NCI-H2171 treated with DMSO at 0.1 percent for 48 hours (cell line): ENCODE data around the gene FAM25A.
"Not testable (repeated sequence)": the region's sequence is repeated elsewhere in the genome, so short reads cannot be mapped to it uniquely, and the experiment has no call there.

ENCODE experiments used
- DNase-seq: peaks from one replicate; lab custom pipeline; 2025; lab: John Stamatoyannopoulos, UW

FAM25A gene

DNA sequence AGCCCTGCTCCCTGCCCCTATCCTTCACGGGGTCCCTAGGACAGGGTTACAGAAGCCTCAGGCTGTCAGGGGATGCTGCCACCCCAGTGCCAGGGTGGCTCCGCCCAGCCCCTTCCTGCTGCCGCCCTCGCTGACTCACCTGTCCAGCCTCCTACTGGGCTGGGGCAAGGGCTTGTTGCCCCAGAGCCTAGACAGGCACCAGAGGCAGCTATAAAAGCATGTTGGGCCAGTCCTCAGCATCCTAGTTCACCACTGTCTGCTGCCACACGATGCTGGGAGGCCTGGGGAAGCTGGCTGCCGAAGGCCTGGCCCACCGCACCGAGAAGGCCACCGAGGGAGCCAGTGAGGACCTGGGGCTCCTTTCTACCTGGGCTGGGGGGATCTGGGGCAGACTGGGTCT, at the start of gene FAM25A:
FAM25A (plus strand) TSS at position 239 of the 400 bp plus-strand sequence; CDS start at position 270, 31 bp downstream.
- DNase-seq: not testable (repeated sequence)

DNA sequence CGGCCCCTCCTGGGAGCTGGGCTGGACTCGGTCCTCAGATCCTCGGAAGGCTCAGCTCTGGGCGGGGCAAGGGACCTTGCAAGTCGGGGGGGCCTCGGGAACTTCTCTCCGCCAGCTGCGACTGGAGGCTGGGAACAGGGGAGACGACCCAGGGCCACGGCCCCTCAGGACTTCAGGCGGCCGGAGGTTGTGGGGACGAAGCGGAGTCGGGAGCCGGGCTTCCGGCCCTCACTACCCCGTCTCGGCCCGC, 49.2 kb upstream of the FAM25A start:
- no peak for DNase-seq

DNA sequence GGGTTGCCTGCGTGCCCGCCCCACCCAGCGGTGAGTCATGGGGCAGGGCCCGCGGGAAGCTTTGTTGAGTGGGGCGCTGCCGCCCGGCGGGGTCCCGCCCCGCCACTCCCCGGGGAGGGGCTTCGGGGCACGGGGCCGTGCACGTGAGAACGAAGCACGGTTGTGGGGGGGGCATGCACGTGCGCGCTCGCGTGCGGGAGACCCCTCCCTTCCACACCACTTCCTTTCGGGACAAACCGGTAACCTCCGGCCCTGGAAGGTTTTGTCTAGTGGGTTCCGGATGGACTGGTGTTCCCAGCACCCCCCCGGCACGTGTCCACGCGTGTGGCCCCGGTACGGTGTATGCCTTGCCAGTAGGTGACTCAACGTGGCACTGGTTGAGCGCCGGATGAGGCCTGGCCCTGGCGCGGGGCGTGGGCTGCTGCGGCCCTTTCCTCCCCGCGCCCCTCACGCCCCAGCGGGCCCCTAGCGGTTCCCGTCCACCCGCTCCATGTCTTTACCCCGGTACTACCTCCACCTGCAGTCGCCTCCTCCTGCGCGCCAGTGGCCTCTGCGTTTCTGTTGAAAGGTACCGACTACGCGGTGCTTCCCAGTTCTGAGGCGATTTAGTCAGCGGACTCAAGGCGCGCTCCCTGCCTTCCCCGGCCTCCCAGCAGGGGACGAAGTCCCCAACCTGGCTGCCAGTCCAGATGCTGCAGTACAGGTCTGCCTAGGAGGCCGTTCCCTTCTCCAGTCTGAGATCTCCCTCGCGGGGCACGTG, 48.7 kb upstream of the FAM25A start:
- DNase-seq: peak; percentile 60

DNA sequence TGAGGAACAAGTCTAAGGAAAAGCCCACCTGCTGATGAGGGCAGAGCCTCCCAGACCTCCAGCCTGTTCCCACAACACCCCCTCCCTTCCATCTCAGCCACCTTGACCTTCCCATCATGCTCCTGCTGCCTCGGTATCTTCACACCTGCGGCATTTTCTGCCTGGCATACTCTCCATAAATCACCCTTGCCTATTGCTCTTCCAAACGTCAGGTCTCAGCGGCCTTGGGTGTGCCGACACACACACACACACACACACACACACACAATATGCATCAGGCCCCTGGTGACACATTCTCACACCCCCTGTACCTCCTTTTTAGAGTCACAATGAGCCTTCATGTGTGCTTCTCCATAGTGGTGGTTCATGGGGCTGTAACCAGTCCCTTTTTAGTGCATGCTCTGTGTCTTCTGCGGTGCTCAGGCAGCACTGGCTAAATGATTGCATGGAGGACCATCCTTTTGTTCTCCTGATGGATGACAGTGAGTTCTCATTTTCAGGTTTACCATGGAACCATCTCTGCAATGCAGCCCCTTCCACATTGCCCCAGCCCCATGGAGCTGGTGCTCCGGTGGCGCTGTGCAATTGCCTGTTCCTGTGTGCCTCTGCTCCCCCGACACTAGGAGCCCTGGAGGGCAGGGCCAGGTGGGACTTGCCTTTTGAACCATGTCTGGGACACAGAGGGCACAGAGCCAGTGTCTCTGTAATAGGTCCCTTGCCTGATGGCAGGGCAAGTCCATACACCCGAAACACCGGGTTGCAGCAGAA, 47.3 kb upstream of the FAM25A start:
- DNase-seq: no peak

DNA sequence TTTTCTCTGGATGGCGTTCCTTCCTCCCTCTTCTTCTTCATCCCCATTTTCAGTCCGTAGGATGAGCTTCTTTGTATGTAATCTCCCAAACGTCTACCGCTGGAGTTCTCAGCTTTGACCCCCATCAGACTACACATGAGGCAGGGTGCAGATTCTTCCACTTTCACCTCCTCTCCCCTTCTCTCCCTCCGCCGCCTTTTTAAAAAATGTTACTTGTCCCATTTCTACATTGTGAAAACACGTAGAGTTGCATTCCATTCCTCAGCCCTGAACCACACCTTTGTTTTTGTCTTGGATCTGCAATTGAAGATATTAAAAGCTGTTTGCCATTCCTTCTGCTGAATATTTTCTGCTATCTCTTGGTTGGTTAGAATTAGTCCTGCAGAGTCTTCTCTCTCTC, 45.6 kb upstream of the FAM25A start:
- DNase-seq: no peak

DNA sequence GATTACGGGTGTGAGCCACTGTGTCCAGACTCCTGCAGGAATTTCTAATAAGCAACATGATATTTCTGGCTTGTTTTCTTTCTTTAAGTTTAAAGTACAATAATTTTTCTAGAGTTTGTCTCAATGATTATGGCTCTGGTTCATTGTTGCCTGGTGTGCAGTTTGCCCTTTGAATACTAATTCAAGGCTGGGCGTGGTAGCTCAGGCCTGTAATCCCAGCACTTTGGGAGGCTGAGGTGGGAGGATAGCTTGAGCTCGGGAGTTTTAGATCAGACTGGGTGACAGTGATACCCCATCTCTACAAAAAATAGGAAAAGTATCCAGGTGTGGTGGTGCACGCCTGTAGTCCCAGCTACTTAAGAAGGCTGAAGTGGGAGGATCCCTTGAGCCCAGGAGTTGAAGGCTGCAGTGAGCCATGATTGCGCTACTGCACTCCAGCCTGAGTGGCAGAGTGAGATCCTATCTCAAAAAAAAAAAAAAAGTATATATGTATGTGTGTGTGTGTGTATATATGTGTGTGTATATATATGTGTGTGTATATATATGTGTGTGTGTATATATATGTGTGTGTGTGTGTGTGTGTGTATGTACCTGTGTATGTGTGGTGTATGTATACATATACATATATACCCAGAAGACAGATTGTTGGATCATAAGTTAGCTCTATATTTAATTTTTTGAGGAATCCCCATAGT, 43.6 kb upstream of the FAM25A start:
- no peak for DNase-seq

DNA sequence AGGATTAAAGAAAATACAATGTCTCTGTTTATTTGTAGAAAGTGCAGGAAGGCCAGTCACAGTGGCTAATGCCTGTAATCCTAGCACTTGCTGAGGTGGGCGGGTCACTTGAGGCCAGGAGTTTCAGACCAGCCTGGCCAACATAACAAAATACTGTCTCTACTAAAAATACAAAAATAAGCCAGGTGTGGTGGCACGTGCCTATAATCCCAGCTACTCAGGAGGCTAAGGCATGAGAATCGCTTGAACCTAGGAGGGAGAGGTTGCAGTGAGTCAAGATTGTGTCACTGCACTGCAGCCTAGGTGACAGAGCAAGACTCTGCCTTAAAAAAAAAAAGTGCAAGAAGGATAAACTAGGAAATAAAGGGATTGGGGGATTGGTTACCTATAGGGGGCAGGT, 41.6 kb upstream of the FAM25A start:
- not testable (repeated sequence) for DNase-seq

DNA sequence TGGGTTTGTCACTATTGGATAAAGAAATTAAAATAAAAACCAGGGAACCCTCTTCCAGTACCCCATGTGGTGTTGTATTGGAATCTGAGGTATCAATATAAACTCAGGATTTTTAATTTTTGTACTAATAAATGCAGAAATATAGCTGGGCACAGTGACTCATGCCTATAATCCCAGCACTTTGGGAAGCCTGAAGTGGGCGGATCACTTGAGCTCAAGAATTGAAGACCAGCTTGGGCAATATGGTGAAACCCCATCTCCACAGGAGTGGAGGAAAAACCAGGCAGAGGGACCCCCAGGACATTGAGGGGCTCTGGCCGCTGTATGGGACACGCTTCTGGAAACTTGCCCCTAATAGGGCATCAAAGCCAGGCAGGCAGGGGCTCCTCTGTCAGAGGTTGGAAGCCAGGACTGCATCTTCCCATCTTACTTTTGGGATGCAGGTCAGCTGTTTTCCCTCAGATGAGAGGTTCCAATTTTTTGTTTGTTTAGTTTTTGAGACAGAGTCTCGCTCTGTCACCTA, 40.7 kb upstream of the FAM25A start:
- DNase-seq: no peak

DNA sequence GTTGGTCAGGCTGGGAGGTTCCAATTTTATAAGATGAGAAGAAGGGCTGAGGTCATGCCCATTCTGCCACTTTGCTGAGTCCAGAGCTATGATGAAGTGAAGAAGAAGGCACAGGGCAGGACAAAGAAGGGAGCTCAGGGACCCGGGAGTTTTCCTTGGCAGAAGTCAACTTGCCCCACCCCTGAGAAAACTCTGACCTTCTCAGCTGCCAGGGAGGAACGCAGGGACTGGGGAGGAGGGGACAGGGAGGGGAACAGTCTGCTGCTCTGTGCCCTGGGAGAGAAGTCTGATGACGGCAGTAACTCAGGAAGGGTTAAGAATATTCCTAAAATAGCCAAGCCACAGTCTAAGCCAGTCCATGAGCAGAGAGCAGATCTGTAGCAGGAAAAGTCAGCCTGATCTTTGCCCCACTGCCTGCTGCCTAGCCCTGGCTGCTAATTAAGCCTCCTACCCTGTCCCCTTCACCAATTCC, 40.1 kb upstream of the FAM25A start:
- DNase-seq: no peak

DNA sequence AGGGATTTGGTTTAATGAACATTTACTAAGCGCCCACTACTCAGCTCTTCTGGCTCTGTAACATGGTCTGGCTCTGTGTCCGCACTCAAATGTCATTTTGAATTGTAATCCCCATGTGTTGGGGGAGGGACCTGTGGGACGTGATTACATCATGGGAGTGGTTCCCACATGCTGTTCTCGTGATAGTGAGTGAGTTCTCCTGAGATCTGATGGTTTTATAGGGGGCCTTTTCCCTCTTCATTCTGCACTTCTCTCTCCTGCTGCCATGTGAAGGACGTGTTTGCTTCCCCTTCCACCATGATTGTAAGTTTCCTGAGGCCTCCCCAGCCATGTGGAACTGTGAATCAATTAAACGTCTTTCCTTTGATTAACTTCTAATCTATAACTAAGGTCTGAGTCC, 39.1 kb upstream of the FAM25A start:
- DNase-seq: not testable (repeated sequence)

DNA sequence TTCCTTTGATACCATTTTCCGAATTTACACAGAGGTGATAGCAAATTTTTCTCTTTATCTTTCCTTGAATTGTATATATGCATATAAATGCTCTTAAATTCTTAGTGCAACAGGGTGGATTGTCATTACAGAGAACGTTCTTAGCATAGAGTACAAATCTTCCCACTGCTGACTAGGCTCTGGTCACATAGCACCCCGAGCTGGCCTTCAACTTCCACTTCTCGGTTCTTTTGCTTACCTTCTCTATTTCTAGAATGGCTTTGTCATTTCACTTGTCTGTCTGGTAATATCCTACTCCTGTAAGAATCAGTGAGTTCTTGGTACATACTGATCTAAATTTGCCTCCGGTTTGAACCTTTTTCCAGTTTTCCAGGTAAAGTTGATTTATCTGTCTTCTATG, 38.4 kb upstream of the FAM25A start:
- no peak for DNase-seq

DNA sequence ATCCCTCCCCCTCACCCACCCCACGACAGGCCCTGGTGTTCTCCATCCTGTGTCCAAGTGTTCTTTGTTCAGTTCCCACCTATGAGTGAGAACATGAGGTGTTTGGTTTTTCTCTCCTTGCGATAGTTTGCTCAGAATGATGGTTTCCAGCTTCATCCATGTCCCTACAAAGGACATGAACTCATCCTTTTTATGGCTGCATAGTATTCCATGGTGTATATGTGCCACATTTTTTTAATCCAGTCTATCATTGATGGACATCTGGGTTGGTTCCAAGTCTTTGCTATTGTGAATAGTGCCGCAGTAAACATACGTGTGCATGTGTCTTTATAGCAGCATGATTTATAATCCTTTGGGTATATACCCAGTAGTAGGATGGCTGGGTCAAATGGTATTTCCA, 35.6 kb upstream of the FAM25A start:
- DNase-seq: not testable (repeated sequence)

DNA sequence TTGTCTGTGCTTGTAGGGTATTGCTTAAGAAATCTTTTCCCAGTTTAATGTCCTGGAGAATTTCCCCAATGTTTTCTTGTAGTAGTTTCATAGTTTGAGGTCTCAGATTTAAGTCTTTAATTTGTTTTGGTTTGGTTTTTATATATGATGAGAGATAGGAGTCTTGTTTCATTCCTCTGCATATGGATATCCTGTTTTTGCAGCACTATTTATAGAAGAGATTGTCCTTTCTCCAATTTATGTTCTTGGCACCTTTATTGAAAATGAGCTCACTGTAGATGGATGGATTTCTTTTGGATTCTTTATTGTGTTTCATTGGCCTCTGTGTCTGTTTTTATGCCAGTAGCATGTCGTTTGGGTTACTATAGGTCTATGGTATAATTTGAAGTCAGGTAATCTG, 31.6 kb upstream of the FAM25A start:
- no peak for DNase-seq

DNA sequence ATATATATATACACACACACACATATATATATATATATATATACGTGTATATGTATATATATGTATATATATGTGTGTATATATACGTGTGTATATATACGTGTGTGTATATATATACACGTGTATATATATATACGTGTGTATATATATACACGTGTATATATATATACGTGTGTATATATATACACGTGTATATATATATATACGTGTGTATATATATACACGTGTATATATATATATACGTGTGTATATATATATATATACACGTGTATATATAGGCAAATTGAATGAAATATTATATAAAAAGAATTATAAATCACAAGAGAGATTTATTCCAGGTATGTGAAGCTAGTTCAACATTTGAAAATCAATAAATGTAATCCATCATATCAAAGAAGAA, 28.7 kb upstream of the FAM25A start:
- not testable (repeated sequence) for DNase-seq

DNA sequence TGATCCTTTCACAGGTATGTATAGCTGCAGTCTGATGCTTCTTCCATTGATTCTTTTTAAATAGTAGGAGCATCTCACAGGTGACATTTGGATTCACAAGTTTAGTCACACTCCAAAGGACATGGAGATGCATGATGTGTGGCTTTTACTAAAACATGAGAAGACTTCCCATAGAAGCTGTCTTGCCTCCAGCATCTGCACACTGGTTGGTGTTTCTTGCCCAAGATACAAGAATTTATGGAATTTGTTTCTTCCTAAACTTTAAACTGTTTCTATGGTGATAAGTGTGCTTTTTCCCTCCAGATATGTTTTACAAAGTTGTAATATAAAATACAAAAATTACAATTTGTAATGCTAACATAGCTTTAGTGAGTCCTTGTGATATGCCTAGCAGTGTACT, 27.6 kb upstream of the FAM25A start:
- no peak for DNase-seq

DNA sequence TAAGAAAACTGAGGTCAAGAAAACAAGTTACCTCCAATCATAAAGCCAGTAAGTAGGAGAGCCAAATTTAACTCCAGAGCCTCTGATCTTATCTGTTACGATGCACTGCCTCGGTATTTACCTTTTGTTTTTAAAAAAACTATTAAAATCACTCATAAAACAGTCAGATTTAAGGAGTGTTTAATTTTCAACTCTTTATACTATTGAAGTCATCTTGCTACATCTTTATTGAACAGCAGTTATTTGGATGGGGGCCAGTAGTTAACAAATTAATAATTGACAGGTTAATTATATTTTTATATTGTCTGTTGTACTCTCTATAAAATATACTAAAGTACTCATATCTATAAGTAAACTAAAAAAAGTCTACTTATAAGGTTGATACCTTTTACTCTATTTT, 27.2 kb upstream of the FAM25A start:
- no peak for DNase-seq

DNA sequence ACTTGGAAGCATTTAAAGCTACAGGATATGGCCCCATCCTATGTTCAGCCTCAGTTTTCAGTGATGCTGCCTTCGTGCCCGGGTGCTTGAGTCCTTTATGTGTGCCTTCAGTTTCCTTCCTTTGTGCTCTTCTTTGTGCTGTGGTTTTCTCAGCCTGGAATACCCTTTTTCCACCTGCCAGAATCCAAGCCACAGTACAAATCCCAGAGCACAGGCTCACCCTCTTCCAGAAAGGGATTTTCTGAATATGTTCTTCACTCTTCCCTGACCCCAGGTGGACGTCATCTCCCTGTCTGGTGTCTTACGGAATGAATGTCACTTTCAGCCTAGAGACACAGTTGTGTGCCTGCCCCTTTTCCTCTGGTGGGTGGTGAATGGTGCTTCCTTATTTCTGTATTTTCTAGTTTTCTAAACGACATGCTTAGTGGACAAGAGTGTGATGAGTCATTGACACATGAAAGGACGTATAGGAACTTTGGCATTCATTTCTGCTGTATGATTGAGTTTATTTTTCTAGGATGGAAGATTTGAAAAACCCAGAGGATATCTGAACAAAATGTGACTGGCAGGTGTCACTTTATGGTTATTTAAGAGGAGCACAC, 20.2 kb upstream of the FAM25A start:
- DNase-seq: not testable (repeated sequence)

DNA sequence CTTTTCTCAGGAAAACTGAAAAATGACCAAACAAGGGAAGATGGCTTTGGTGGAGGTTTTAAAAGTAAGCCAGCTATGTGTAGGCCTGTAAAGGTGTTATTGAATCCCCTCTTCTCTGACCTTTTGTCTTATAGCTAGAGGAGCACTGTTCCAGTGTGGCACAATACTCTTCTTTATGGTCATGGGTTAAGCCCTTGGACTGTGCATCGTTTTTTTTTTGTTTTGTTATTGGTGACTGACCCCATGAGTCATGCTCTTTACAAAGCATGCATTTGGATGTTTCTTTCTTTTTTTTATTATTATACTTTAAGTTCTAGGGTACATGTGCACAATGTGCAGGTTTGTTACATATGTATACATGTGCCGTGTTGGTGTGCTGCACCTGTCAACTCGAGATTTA, 19.6 kb upstream of the FAM25A start:
- DNase-seq: no peak

DNA sequence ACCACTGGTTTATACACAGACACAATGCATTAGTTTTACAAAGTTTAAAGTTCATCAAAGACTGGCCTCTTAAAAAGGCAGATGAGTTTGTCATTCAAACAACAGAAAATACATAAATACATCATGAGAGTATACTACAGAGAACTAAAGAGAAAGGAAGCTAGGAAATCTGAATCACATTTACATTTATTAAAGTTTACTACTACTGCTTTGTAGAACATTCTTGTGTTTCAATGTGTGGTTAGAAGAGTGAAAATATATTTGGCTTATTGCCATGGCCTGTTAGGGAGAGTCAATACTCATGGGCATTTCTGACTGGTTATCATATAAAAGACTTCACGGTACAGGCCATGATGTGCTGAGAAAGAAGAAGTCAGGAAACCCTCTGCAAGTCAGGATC, 13.0 kb upstream of the FAM25A start:
- DNase-seq: not testable (repeated sequence)

DNA sequence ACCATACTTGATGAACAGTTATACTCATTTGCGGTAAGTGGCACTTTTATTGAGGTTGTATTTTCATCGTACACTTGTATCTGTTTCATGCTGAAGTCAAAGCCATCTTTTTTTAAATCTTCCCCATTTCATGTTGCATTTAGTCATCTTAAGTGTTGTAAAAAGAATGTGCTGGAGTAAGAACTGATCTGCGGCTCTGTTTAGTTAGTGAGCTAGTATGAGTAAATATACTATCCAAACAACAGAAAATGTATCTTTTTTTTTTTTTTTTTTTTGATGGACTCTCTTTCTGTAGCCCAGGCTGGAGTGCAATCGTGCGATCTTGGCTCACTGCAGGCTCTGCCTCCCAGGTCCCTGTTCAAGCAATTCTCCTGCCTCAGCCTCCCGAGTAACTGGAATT, 12.4 kb upstream of the FAM25A start:
- DNase-seq: not testable (repeated sequence)

DNA sequence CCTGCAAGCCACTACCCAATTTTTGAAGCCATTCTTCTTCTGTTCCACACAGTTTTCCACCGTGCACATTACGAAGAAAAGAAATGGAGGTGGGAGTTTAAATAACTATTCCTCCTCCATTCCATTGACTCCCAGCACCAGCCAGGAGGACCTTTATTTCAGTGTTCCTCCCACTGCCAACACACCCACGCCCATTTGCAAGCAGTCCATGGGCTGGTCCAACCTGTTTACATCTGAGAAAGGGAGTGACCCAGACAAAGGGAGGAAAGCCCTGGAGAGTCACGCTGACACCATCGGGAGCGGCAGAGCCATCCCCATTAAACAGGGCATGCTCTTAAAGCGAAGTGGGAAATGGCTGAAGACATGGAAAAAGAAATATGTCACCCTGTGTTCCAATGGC, 11.8 kb upstream of the FAM25A start:
- not testable (repeated sequence) for DNase-seq

DNA sequence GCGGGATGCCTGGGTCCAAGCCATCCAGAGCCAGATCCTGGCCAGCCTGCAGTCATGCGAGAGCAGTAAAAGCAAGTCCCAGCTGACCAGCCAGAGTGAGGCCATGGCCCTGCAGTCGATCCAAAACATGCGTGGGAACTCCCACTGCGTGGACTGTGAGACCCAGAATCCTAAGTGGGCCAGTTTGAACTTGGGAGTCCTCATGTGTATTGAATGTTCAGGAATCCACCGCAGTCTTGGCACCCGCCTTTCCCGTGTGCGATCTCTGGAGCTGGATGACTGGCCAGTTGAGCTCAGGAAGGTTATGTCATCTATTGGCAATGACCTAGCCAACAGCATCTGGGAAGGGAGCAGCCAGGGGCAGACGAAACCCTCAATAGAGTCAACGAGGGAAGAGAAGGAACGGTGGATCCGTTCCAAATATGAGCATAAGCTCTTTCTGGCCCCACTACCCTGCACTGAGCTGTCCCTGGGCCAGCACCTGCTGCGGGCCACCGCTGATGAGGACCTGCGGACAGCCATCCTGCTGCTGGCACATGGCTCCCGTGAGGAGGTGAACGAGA, 10.9 kb upstream of the FAM25A start:
- DNase-seq: not testable (repeated sequence)
